Measurements from ENCODE around the gene DNAH9.

DNA sequence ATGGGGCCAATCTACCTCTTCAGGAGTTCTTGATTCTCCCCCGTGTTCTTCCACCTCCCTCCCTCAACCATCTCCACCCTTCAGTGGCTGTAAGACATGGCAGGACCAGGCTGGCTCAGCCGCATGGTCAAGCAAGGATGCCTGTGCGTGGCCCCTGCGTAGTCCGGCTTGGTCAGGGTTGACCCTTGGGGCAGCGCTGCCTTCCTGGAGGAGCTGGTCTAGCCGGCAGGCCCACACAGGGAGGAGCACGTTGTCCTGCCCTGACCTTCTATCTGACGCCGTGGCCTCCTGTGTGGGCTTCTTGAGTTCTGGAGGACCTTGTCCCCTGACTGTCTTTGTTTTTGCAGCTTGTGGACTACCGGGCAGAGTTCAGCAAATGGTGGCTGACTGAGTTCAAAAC, 169.8 kb downstream of the DNAH9 start:
- TF ChIP-seq SIN3A (conservative IDR thresholded peaks at IDR 0.05 in 1 of 2, IDR thresholded peaks at IDR 0.05 in 1 of 2; ENCODE audit: low read depth in 1 of 2, low read length in 2 of 2), result no peak
- TF ChIP-seq, protein P1, sequence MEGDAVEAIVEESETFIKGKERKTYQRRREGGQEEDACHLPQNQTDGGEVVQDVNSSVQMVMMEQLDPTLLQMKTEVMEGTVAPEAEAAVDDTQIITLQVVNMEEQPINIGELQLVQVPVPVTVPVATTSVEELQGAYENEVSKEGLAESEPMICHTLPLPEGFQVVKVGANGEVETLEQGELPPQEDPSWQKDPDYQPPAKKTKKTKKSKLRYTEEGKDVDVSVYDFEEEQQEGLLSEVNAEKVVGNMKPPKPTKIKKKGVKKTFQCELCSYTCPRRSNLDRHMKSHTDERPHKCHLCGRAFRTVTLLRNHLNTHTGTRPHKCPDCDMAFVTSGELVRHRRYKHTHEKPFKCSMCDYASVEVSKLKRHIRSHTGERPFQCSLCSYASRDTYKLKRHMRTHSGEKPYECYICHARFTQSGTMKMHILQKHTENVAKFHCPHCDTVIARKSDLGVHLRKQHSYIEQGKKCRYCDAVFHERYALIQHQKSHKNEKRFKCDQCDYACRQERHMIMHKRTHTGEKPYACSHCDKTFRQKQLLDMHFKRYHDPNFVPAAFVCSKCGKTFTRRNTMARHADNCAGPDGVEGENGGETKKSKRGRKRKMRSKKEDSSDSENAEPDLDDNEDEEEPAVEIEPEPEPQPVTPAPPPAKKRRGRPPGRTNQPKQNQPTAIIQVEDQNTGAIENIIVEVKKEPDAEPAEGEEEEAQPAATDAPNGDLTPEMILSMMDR (IDR thresholded peaks at IDR 0.05; ENCODE audit: control extremely low read depth in 1 of 3, insufficient read depth in 1 of 3, low read depth in 1 of 3, low read length in 3 of 3), result no peak
- TF ChIP-seq POLR2AphosphoS5 (IDR thresholded peaks at IDR 0.05; ENCODE audit: low read depth, low read length), result no peak
- no peak for TF ChIP-seq EZH2 (IDR thresholded peaks at IDR 0.05; ENCODE audit: low read depth, low read length, severe bottlenecking)
- TF ChIP-seq TAF1 (IDR thresholded peaks at IDR 0.05; ENCODE audit: low read depth, low read length), result no peak
- TF ChIP-seq RAD21 (IDR thresholded peaks at IDR 0.05 in 1 of 2, conservative IDR thresholded peaks at IDR 0.05 in 1 of 2; ENCODE audit: low read depth in 2 of 2, low read length in 2 of 2), result no peak
- no peak for TF ChIP-seq CREB1 (IDR thresholded peaks at IDR 0.05)
- TF ChIP-seq POLR2A (IDR thresholded peaks at IDR 0.05; ENCODE audit: control extremely low read depth in 1 of 2, low read depth in 2 of 2, low read length in 2 of 2), result no peak
- no peak for TF ChIP-seq JUN (IDR thresholded peaks at IDR 0.05; ENCODE audit: low read depth, low read length)
- TF ChIP-seq TCF12 (IDR thresholded peaks at IDR 0.05; ENCODE audit: low read depth, low read length), result no peak
- no peak for TF ChIP-seq RFX5 (IDR thresholded peaks at IDR 0.05; ENCODE audit: borderline replicate concordance, low read depth, low read length)
- TF ChIP-seq EP300 (IDR thresholded peaks at IDR 0.05; ENCODE audit: borderline replicate concordance in 1 of 2, low read depth in 2 of 2, low read length in 2 of 2), result no peak

All from H1 (cell line).